Erythroblast (primary cell): ENCODE results near the gene TNFRSF13B.

Source experiments
- GATA1 ChIP-seq: IDR thresholded peaks from 2 replicates; pipeline ENCODE4 v1.6.1; 2011; ENCODE audit warnings: low read depth, mild to moderate bottlenecking, control low read depth, low read length, moderate library complexity
- POLR2A ChIP-seq: IDR thresholded peaks from 2 replicates; pipeline ENCODE4 v1.6.1; 2011; ENCODE audit warnings: mild to moderate bottlenecking, low read length

DNA sequence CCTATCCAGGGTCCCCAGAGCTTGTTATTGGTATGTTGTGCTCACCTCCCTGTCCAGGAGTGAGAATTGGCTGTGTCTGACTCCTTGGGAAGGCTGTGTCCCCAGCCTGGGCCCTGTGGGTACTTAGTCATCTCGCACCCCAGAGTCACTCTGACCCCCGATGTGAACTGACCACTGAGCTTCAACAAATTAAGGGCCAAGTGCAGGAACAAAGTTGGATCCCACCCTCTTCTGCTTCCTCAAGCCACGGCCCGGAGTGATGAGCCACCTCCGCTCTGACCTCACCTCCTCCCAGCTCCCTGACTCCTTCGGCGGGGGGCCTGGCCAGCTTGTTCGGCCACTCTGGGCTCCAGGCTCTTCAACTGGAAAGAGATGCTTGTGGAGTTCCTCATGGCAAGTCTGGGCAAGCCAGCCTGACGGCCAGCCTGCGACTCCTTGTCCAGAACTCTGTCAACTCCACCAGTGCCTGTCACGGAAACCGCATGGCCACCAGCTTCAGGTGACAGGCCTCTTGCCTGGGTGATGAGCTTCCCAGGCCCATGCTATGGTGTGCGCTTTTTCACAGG, 48.1 kb upstream of the TNFRSF13B start:
- TF ChIP-seq POLR2A = no peak
- TF ChIP-seq GATA1 = no peak
